Kidney capillary endothelial cell (primary cell): ENCODE data around the gene PNPO.

Experiments
- DNase-seq: peaks from one replicate; pipeline ENCODE4 v3.0.0-alpha.2; 2018; ENCODE audit warnings: low spot score

The PNPO gene

GRCh38 chr17:47998044-47998443 is 56.7 kb downstream of the PNPO start:
- no peak for DNase-seq
